Occipital lobe (tissue), 2 donors: Measurements from ENCODE around the gene TTN. TPM values are rescaled to one million over a fixed set of nuclear protein-coding genes. Genes with fewer than 3 reads are reported as not detected.
"Not testable (repeated sequence)": the region's sequence is repeated elsewhere in the genome, so short reads cannot be mapped to it uniquely, and the experiment has no call there.

Experiments
- DNase-seq: peaks from one replicate; lab custom pipeline; 2025; lab: John Stamatoyannopoulos, UW
- total RNA-seq: library from RNA; depleted of rRNA; stranded (reverse); fragments of >200 nt; gene quantifications from one replicate; pipeline ENCODE4 v1.2.3, GENCODE V29; 2014

The TTN gene
- total RNA-seq, 1 donor from 2014 or later: 3.7 TPM

GRCh38 chr2:178666458-178666857, 140.8 kb downstream of the TTN start:
- DNase-seq: no peak

GRCh38 chr2:178658480-178658879, 148.7 kb downstream of the TTN start:
- not testable (repeated sequence) for DNase-seq

- DNase-seq: no peak
Measured at GRCh38 chr2:178650554-178650953, 156.7 kb downstream of the TTN start.

GRCh38 chr2:178644919-178645318, 162.3 kb downstream of the TTN start:
- DNase-seq: no peak

GRCh38 chr2:178641498-178641897, 165.7 kb downstream of the TTN start:
- no peak for DNase-seq

GRCh38 chr2:178635897-178636296, 171.3 kb downstream of the TTN start:
- no peak for DNase-seq

GRCh38 chr2:178632729-178633128, 174.5 kb downstream of the TTN start:
- no peak for DNase-seq

GRCh38 chr2:178630581-178630980, 176.6 kb downstream of the TTN start:
- DNase-seq: no peak

- no peak for DNase-seq
Measured at GRCh38 chr2:178629463-178629862, 177.8 kb downstream of the TTN start.

GRCh38 chr2:178628605-178629004, 178.6 kb downstream of the TTN start:
- no peak for DNase-seq

- DNase-seq: no peak
Measured at GRCh38 chr2:178627401-178627800, 179.8 kb downstream of the TTN start.

GRCh38 chr2:178615969-178616368, 191.3 kb downstream of the TTN start:
- no peak for DNase-seq

GRCh38 chr2:178602901-178603300, 204.3 kb downstream of the TTN start:
- DNase-seq: no peak

- DNase-seq: no peak
Measured at GRCh38 chr2:178592655-178593054, 214.6 kb downstream of the TTN start.

GRCh38 chr2:178589335-178589734, 217.9 kb downstream of the TTN start:
- no peak for DNase-seq

- no peak for DNase-seq
Measured at GRCh38 chr2:178584666-178585065, 222.6 kb downstream of the TTN start.

- DNase-seq: no peak
Measured at GRCh38 chr2:178579006-178579405, 228.2 kb downstream of the TTN start.

- no peak for DNase-seq
Measured at GRCh38 chr2:178574789-178575188, 232.4 kb downstream of the TTN start.

GRCh38 chr2:178568227-178568626, 239.0 kb downstream of the TTN start:
- no peak for DNase-seq

GRCh38 chr2:178553047-178553446, 254.2 kb downstream of the TTN start:
- DNase-seq: no peak

- DNase-seq: no peak
Measured at GRCh38 chr2:178550352-178550751, 256.9 kb downstream of the TTN start.

- DNase-seq: no peak
Measured at GRCh38 chr2:178542569-178542968, 264.7 kb downstream of the TTN start.

GRCh38 chr2:178542161-178542560, 265.1 kb downstream of the TTN start:
- DNase-seq: no peak

GRCh38 chr2:178536037-178536436, 271.2 kb downstream of the TTN start:
- no peak for DNase-seq
